HEK293T (cell line): Measurements from ENCODE around the gene ZNF211.

Experiments
- CTCF ChIA-PET: fragments of 350-600 bp; formaldehyde crosslinking; extraction: SDS; loops from one replicate; lab custom pipeline; 2021; ENCODE audit warnings: antibody characterized with exemption, inconsistent platforms; lab: Yijun Ruan, JAX
- POLR2A ChIA-PET: fragments of 350-600 bp; formaldehyde crosslinking; extraction: SDS; loops from one replicate; lab custom pipeline; 2020; ENCODE audit warnings: antibody characterized with exemption, inconsistent platforms; lab: Yijun Ruan, JAX
- DNase-seq: peaks from one replicate; pipeline ENCODE4 v3.0.0; 2012; ENCODE audit warnings: mixed read lengths; ENCODE audit errors: extremely low spot score
- ARNT ChIP-seq: fragments of 450-650 bp; IDR thresholded peaks from 2 replicates; pipeline ENCODE4 v1.6.1; 2017; ENCODE audit warnings: mild to moderate bottlenecking
- BHLHE40 ChIP-seq: fragments of 450-650 bp; IDR thresholded peaks from 2 replicates; pipeline ENCODE4 v1.6.1; 2016; ENCODE audit warnings: mild to moderate bottlenecking, moderate library complexity, borderline replicate concordance
- CTBP1 ChIP-seq: fragments of 450-650 bp; IDR thresholded peaks from 2 replicates; pipeline ENCODE4 v1.6.1; 2016; ENCODE audit warnings: borderline replicate concordance
- ELF4 ChIP-seq: fragments of 450-650 bp; IDR thresholded peaks from 2 replicates; pipeline ENCODE4 v1.6.1; 2017; ENCODE audit warnings: antibody characterized with exemption
- FOXA1 ChIP-seq: fragments of 450-650 bp; IDR thresholded peaks from 2 replicates; pipeline ENCODE4 v1.6.1; 2016; ENCODE audit warnings: mild to moderate bottlenecking
- FOXK2 ChIP-seq: fragments of 450-650 bp; IDR thresholded peaks from 2 replicates; pipeline ENCODE4 v1.6.1; 2016; ENCODE audit warnings: mild to moderate bottlenecking
- FOXM1 ChIP-seq: fragments of 450-650 bp; IDR thresholded peaks from 2 replicates; pipeline ENCODE4 v1.6.1; 2017; ENCODE audit warnings: mild to moderate bottlenecking, borderline replicate concordance
- HDGF ChIP-seq: fragments of 450-650 bp; IDR thresholded peaks from 2 replicates; pipeline ENCODE4 v1.6.1; 2017; ENCODE audit warnings: antibody characterized with exemption, borderline replicate concordance
- L3MBTL2 ChIP-seq: fragments of 450-650 bp; conservative IDR thresholded peaks from 2 replicates; pipeline ENCODE4 v1.6.1; 2016; ENCODE audit warnings: mild to moderate bottlenecking
- LEF1 ChIP-seq: fragments of 450-650 bp; IDR thresholded peaks from 2 replicates; pipeline ENCODE4 v1.6.1; 2017; ENCODE audit warnings: mild to moderate bottlenecking, borderline replicate concordance
- NFRKB ChIP-seq: fragments of 450-650 bp; IDR thresholded peaks from 2 replicates; pipeline ENCODE4 v1.6.1; 2016; ENCODE audit warnings: mild to moderate bottlenecking, moderate library complexity
- SP1 ChIP-seq: fragments of 450-650 bp; IDR thresholded peaks from 2 replicates; pipeline ENCODE4 v1.6.1; 2017
- SUZ12 ChIP-seq: fragments of 450-650 bp; IDR thresholded peaks from 2 replicates; pipeline ENCODE4 v1.6.1; 2016; ENCODE audit warnings: mild to moderate bottlenecking
- TARDBP ChIP-seq: fragments of 450-650 bp; IDR thresholded peaks from 2 replicates; pipeline ENCODE4 v1.6.1; 2016
- ZNF384 ChIP-seq: fragments of 450-650 bp; IDR thresholded peaks from 2 replicates; pipeline ENCODE4 v1.6.1; 2016
- TF ChIP-seq, protein P1 (sequence below): fragments of 450-650 bp; IDR thresholded peaks from 2 replicates; pipeline ENCODE4 v1.6.1; 2016

ZNF211 gene

DNA sequence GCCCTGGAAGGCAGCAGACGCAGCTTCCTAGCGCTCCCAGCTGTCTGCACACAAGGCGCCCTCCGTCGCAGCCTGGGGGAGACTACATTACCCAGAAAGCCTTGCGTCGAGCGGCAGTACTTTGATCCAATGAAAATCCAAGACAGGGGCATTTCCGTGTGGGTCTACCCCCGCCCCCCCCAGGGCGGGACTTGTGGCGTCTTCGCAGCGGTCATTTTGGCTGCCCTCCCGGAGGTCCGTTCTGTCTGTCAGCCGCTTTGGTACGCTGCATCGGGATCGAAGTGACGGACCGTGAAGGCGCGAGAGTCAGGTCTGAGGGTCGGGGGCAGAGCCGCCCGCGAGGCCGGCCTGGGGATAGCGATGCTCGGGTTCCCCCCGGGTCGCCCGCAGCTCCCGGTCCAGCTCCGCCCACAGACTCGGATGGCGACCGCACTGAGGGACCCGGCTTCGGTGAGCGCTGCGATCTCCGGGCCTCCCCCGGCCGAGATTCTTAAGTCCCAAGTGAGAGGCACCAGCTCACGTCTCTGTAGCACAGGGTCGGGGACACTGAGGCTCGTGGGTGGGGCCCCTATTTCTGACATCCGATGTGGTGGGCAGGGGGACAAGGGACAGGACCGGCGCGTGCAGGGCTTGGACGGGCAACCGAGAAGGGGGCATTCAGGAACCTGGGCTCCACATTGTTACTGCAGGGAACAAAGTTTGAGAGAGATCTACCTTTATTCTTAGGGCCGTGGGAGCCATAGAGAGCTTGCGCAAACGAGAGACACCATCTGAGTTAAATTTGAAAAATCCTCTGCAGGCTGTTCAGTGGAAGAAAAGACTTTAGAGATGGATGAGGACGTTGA is at the start of gene ZNF211:
TSS of gene ZNF211 (plus strand) at position 182 of the 845 bp plus-strand sequence. CDS start at position 361, 179 bp downstream.
- CTCF ChIA-PET: no interaction called here
- POLR2A ChIA-PET: interaction anchor here (0.5 to 1.2 kb wide), 6 partner anchors 19 to 369 kb away, joined by 3 to 9 read pairs (median 4); partner anchors contain the start of genes ZNF134, ZNF551 and ZNF606
- TF ChIP-seq ELF4: peak; percentile 74
- no peak for TF ChIP-seq SUZ12
- TF ChIP-seq, protein P1, sequence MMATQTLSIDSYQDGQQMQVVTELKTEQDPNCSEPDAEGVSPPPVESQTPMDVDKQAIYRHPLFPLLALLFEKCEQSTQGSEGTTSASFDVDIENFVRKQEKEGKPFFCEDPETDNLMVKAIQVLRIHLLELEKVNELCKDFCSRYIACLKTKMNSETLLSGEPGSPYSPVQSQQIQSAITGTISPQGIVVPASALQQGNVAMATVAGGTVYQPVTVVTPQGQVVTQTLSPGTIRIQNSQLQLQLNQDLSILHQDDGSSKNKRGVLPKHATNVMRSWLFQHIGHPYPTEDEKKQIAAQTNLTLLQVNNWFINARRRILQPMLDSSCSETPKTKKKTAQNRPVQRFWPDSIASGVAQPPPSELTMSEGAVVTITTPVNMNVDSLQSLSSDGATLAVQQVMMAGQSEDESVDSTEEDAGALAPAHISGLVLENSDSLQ: peak; percentile 98
- TF ChIP-seq L3MBTL2: 0 out of 2 replicates have a peak, but pooled peaks have one; percentile 3
- no peak for TF ChIP-seq FOXA1
- peak; percentile 92 for DNase-seq

DNA sequence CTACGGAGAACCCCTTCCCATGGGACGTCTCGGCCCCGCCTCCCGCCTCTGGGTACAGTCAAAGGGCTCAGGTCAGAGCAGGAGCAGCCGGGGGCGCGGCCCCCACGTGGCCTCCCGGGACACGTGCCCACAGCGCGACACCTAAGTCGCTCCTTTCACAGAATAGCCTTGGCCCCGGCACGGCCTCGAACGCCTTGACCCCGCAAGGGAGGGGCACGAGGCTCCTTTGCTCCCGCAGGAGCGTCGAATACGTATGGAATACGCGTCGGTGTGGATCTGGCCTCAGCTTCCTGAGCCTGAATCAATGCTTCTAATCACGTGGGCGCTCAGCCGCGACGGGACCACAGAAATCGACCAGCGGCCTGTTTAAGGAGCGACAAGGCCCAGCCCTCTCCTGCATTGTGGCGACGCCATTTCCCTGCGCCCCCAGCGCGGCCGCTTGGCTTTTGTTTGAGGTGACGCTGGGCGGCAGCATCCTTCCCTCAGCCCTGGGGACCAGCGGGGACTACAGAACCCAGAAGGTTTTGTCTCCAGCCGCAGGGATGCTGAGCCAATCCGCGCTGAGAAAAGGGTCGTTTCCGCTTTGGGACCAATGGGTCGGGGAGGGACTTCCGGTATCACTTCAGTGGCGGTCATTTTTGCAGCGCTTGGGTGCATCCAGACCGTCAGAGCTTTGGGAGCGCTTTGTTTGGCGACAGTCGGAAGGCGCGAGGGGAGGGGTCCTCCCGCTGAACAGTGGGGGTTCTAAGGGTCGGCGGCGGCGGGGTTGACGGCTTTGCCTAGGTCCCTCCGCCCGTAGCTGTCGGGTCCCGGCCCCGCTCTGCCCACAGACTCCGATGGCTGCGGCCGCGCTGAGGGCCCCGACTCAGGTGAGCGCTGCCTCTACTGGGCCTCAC is 49.2 kb upstream of the ZNF211 start, which contains the start of gene ZIK1:
TSS of gene ZIK1 (plus strand) at position 625 of the 896 bp plus-strand sequence. CDS start at position 837, 212 bp downstream.
- DNase-seq: no peak
- no peak for TF ChIP-seq BHLHE40
- TF ChIP-seq LEF1: no peak
- TF ChIP-seq ELF4: no peak
- no peak for TF ChIP-seq SP1
- TF ChIP-seq ARNT: no peak
- ChIA-PET POLR2A (no interaction called here), CTCF (no interaction called here)

DNA sequence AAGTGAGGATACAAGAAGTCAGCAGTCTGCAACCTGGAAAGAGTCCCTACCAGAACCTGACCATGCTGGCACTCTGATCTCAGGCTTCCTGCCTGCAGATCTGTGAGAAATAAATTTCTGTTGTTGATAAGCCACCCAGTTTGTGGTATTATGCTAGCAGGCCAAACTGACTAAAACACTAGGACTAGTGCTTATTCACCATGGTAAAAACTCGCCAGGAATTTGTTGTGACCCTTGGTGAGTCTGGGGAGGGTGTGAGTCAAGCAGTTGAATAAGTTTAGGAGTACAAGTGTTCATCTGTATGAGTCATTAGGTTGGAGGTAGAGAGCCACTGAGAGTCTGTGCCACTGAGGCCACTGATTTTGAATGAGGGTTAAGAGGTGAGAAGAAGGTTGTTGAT is 45.4 kb upstream of the ZNF211 start:
- POLR2A ChIA-PET: no interaction called here
- CTCF ChIA-PET: no interaction called here
- TF ChIP-seq SP1 (no peak), BHLHE40 (no peak), FOXK2 (no peak), FOXA1 (no peak), LEF1 (no peak), ARNT (no peak), TARDBP (no peak), L3MBTL2 (no peak)
- no peak for DNase-seq

DNA sequence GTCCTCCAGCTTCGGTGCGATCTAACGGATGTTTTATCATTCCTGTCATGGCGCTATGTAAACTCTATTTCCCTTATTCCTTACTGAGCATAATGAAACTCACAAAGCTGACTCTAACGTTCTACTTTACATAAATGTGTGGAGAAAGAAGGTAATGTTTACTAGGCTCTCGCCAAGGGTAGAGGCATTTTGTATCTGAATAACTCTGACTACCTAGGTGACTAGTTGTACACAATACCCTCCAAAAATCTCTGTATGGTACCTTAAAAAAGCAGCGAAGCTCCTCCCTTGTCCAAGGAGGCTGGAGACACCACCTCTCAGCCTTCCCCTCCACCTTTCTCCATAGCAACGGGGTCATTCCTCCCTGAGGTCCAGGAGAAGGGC is 33.6 kb upstream of the ZNF211 start:
- ChIA-PET CTCF (no interaction called here), POLR2A (no interaction called here)
- DNase-seq: no peak
- TF ChIP-seq NFRKB (no peak), TARDBP (no peak), ELF4 (no peak), FOXA1 (no peak), SP1 (no peak), ARNT (no peak), HDGF (no peak), LEF1 (no peak), BHLHE40 (no peak), SUZ12 (no peak), CTBP1 (no peak), ZNF384 (no peak), FOXM1 (no peak), FOXK2 (no peak), L3MBTL2 (no peak)
- TF ChIP-seq, protein P1: no peak

DNA sequence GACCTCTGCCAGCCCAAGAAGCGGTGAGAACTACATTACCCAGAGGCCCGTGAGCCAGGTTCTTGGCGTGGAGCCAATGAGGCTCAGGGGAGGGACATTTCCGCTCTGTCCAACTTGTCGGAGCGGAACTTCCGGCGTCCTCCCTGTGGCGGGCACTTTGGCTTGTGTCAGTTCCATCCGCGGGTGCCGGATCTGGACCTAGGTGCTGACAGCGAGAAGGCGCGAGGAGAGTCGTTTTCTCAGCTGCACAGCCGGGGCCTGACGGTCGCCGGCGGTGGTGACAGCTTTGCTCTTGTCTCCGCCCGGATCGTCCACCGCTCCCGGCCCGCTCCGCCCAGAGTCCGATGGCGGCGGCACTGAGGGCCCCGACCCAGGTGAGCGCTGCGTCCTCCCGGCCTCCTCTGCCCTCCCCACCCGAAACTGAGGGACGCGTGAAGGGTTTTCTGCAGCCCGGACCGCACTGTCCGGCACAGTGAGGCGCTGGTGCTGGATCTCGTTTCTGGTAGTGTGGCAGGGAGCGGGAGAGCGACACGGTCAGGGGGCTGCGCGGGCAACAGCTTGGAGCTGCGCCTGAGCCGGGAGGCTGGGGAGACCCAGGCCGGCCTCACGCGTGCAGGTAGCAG is 33.1 kb upstream of the ZNF211 start, which contains the start of gene ZNF530:
TSS of gene ZNF530 (plus strand) at position 125 of the 623 bp plus-strand sequence. CDS start 4,461 bp downstream, outside the sequence.
- ChIA-PET CTCF (no interaction called here), POLR2A (no interaction called here)
- peak; percentile 89 for DNase-seq
- TF ChIP-seq FOXK2: no peak
- no peak for TF ChIP-seq CTBP1
- no peak for TF ChIP-seq ELF4
- no peak for TF ChIP-seq BHLHE40
- no peak for TF ChIP-seq SP1
- peak; percentile 48; the same call in 1 of the 2 replicates for TF ChIP-seq L3MBTL2

DNA sequence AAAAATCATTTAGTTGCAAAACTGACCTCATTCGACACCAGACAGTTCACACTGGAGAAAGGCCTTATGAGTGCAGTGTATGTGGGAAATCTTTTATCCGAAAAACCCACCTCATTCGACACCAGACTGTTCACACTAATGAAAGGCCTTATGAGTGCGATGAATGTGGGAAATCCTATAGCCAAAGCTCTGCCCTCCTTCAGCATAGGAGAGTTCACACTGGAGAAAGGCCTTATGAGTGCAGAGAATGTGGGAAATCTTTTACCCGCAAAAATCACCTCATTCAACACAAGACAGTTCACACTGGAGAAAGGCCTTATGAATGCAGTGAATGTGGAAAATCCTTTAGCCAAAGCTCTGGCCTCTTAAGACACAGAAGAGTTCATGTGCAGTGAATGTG is 26.0 kb upstream of the ZNF211 start:
- ChIA-PET POLR2A (no interaction called here), CTCF (no interaction called here)
- no peak for DNase-seq
- TF ChIP-seq FOXK2 (no peak), FOXA1 (no peak), SUZ12 (no peak), BHLHE40 (no peak)
